Testis (tissue), 3 donors: ENCODE measurements around the gene KRTAP10-9. TPM values are rescaled to one million over a fixed set of nuclear protein-coding genes. Genes with fewer than 3 reads are reported as not detected.
"Not testable (repeated sequence)": the region's sequence is repeated elsewhere in the genome, so short reads cannot be mapped to it uniquely, and the experiment has no call there.

Experiments used
- DNase-seq: peaks from one replicate; pipeline ENCODE4 v3.0.0-alpha.2; 2019
- H3K27ac ChIP-seq, 2 donors: fragments of 200-600 bp; sonication (generic); one replicate each; pipeline ENCODE4 v1.5.1; 2019
- H3K27me3 ChIP-seq: fragments of 200-600 bp; sonication (generic); one replicate; pipeline ENCODE4 v1.5.1; 2019
- H3K36me3 ChIP-seq: fragments of 200-600 bp; sonication (generic); one replicate; pipeline ENCODE4 v1.5.1; 2017; ENCODE audit warnings: low read depth; ENCODE audit errors: missing control alignments
- H3K4me1 ChIP-seq: fragments of 200-600 bp; sonication (generic); one replicate; pipeline ENCODE4 v1.5.1; 2019
- H3K4me3 ChIP-seq, 2 donors: fragments of 200-600 bp; sonication (generic); one replicate each; pipeline ENCODE4 v1.5.1; 2017 to 2019
- H3K9me3 ChIP-seq: fragments of 200-600 bp; sonication (generic); one replicate; pipeline ENCODE4 v1.5.1; 2017
- CTCF ChIP-seq, 3 experiments: fragments of 450-650 bp in 2 of 3; fragments of 200-600 bp in 1 of 3; sonication (generic) in 1 of 3; IDR thresholded peaks; one replicate each; pipeline ENCODE4 v1.5.1; 2016 to 2019; ENCODE audit warnings: antibody characterized with exemption in 3 of 3, mild to moderate bottlenecking in 2 of 3, moderate library complexity in 1 of 3
- POLR2A ChIP-seq: fragments of 450-650 bp; IDR thresholded peaks from one replicate; pipeline ENCODE4 v1.6.1; 2017; ENCODE audit warnings: antibody characterized with exemption, mild to moderate bottlenecking, moderate library complexity
- WGBS, 2 donors: methylation state at CpG; one replicate each; pipeline ENCODE4 v1.1.5; 2018; 5-methylcytosine and 5-hydroxymethylcytosine counted together
- intact Hi-C: fragments of 100-400 bp; cut with DNase I; formaldehyde crosslinking; loops from one replicate; pipeline ENCODE4 v1.15.1; 2023; ENCODE audit warnings: low total_unique reads
- polyA plus RNA-seq: library from polyadenylated mRNA; stranded (reverse); fragments of 350-450 nt; fragmentation: Illumina TruSeq; extraction: RNeasy Lipid Tissue Mini Kit (QIAGEN cat#74804); gene quantifications from one replicate; pipeline ENCODE4 v1.2.3, GENCODE V29; 2014; ENCODE audit warnings: low read depth, low replicate concordance; ENCODE audit not compliant: insufficient read depth
- total RNA-seq, 2 donors: library from RNA; depleted of rRNA; stranded (reverse); fragments of >200 nt; gene quantifications; one replicate each; pipeline ENCODE4 v1.2.3, GENCODE V29; 2016

KRTAP10-9 gene
- total and polyA plus RNA-seq, 3 donors from 2014 or later, result not detected

GRCh38 chr21:44596068-44596725, 30.7 kb upstream of the KRTAP10-9 start:
- intact Hi-C loops, result no loop called here
- no peak overlapping the region for H3K4me3 ChIP-seq
- H3K36me3 ChIP-seq, result no peaks in the 10 kb centered on the region
- TF ChIP-seq POLR2A (no peak), CTCF (IDR thresholded peaks at IDR 0.05) (no peak)
- WGBS, 2 donors, result 70 to 86% methylated on average over 9 of the region's 9 CpGs
- DNase-seq, result no peak
- no peaks in the 10 kb centered on the region for H3K9me3 ChIP-seq
- H3K27ac ChIP-seq, result no peak overlapping the region
- no peaks in the 10 kb centered on the region for H3K27me3 ChIP-seq
- H3K4me1 ChIP-seq, result no peaks in the 10 kb centered on the region

- H3K4me1 ChIP-seq, result no peaks in the 10 kb centered on the region
- H3K27ac ChIP-seq, result no peak overlapping the region
- 73 to 79% methylated on average over 11 of the region's 11 CpGs for WGBS, 2 donors
- no peak for DNase-seq
- intact Hi-C loops, result no loop called here
- no peaks in the 10 kb centered on the region for H3K27me3 ChIP-seq
- TF ChIP-seq CTCF (IDR thresholded peaks at IDR 0.05), result no peak
- TF ChIP-seq POLR2A, result no peak
- no peak overlapping the region for H3K4me3 ChIP-seq
- H3K36me3 ChIP-seq, result no peaks in the 10 kb centered on the region
- no peaks in the 10 kb centered on the region for H3K9me3 ChIP-seq
Measured at GRCh38 chr21:44598061-44598460, 28.8 kb upstream of the KRTAP10-9 start.

- no peaks in the 10 kb centered on the region for H3K27me3 ChIP-seq
- intact Hi-C loops, result no loop called here
- H3K9me3 ChIP-seq, result no peaks in the 10 kb centered on the region
- H3K4me1 ChIP-seq, result no peaks in the 10 kb centered on the region
- WGBS, 2 donors, result 80 to 82% methylated on average over 8 of the region's 8 CpGs
- H3K27ac ChIP-seq, result no peak overlapping the region
- H3K4me3 ChIP-seq, result no peak overlapping the region
- H3K36me3 ChIP-seq, result no peaks in the 10 kb centered on the region
- TF ChIP-seq POLR2A, result no peak
- TF ChIP-seq CTCF (IDR thresholded peaks at IDR 0.05), result no peak
- DNase-seq, result no peak
Measured at GRCh38 chr21:44599264-44600029, 27.4 kb upstream of the KRTAP10-9 start.

- WGBS, 2 donors, result 79 to 81% methylated on average over 15 to 23 of the region's 23 CpGs
- H3K4me3 ChIP-seq, DNase-seq, H3K27me3 ChIP-seq, H3K4me1 ChIP-seq, H3K27ac ChIP-seq, H3K9me3 ChIP-seq, H3K36me3 ChIP-seq, intact Hi-C loops: not testable (repeated sequence)
Measured at GRCh38 chr21:44600118-44600978, 26.5 kb upstream of the KRTAP10-9 start, which contains the start of gene KRTAP10-7. Gene KRTAP10-7, plus strand, starts transcription at chr21:44600597. Its CDS starts 25 bp downstream, at chr21:44600622.

GRCh38 chr21:44601091-44601490, 25.8 kb upstream of the KRTAP10-9 start:
- H3K4me1 ChIP-seq, H3K27me3 ChIP-seq, intact Hi-C loops, H3K4me3 ChIP-seq, DNase-seq, H3K36me3 ChIP-seq, H3K27ac ChIP-seq, H3K9me3 ChIP-seq: not testable (repeated sequence)
- 49 to 90% methylated on average over 5 to 7 of the region's 10 CpGs for WGBS, 2 donors
